GM13976 (cell line): Measurements from ENCODE around the gene BRPF3.

Experiments
- DNase-seq: peaks from one replicate; pipeline ENCODE4 v3.0.0; 2012; ENCODE audit warnings: low spot score
- in situ Hi-C: fragments of 300-500 bp; cut with MboI; formaldehyde crosslinking; loops from one replicate; pipeline ENCODE4 v1.12.0; 2022; ENCODE audit warnings: low sequenced_read_pairs, mixed read lengths, inconsistent platforms; ENCODE audit not compliant: unreplicated experiment
- TF ChIP-seq, protein P1 (sequence below): IDR thresholded peaks from 2 replicates; pipeline ENCODE4 v1.5.1; 2012; ENCODE audit warnings: borderline replicate concordance, mild to moderate bottlenecking; ENCODE audit not compliant: insufficient read depth; ENCODE audit errors: extremely low read depth, missing control alignments, control extremely low read depth

Gene BRPF3

DNA sequence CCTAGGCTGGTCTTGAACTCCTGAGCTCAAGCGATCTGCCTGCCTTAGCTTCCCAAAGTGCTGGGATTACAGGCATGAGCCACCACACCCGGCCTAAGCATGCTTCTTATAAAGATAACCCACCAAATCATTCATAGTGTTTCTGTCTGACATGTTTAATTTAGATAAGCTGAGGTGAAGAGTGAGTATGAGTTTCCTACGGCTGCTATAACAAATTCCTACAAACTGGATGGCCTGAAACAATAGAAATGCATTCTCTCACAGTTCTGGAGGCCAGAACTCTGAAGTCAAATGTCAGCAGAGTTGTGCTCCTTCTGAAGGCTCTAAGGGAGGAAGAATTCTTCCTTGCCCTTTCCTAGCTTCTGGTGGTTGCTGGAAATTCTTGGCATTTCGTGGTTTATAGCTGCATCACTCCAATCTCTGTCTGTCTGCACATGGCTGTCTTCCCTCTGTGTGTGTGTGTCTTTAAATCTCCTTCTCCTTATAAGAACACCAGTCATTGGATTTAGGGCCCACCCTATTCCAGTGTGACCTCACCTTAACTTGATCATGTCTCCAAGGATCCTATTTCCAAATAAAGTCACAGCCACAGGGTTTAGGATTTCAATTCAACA is 36.3 kb upstream of the BRPF3 start:
- DNase-seq: no peak
- TF ChIP-seq, protein P1, sequence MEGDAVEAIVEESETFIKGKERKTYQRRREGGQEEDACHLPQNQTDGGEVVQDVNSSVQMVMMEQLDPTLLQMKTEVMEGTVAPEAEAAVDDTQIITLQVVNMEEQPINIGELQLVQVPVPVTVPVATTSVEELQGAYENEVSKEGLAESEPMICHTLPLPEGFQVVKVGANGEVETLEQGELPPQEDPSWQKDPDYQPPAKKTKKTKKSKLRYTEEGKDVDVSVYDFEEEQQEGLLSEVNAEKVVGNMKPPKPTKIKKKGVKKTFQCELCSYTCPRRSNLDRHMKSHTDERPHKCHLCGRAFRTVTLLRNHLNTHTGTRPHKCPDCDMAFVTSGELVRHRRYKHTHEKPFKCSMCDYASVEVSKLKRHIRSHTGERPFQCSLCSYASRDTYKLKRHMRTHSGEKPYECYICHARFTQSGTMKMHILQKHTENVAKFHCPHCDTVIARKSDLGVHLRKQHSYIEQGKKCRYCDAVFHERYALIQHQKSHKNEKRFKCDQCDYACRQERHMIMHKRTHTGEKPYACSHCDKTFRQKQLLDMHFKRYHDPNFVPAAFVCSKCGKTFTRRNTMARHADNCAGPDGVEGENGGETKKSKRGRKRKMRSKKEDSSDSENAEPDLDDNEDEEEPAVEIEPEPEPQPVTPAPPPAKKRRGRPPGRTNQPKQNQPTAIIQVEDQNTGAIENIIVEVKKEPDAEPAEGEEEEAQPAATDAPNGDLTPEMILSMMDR: no peak
- in situ Hi-C loops: no loop called here

DNA sequence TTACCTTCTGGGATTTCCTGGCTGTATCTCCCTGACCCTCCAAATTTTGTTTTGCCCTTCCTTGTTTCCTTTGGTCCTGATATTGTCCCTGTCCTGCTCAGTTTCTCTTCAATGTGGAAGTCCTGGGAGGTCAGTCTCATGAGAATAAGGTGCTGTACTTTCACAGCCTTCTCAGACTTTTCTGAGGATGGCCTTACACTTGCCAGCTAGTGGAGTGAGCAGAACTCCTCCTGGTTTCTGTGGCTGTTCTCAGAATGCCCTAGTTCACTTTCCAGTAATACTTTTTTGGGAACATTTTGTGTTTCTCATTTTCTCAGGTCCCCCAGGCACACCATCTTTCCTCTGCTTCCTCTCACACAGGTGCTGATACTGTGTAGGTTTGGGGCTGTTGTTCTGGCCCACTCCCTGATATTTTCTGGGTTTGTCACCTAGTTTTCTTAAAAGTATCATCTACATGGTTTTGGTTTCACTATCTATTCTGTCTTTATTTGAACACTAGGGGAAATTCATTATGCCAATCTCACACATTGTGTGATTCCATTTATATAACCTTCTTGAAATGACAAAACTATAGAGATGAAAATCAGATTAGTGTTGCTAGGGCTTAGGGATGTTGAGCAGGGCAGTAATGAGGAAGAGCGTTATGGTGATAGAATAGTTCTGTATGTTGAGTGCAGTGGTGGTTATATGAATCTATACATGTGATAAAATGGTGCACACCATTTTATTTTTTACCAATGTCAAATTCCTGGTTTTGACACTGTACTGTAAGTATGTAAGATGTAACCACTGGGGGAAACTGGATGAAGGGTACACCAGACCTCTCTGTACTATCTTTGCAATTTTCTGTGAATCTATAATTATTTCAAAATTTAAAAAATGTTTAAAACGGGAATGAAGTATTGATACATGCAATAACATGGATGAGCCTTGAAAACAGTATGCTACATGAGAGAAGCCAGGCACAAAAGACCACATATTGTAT is 27.2 kb upstream of the BRPF3 start:
- in situ Hi-C loops: no loop called here

DNA sequence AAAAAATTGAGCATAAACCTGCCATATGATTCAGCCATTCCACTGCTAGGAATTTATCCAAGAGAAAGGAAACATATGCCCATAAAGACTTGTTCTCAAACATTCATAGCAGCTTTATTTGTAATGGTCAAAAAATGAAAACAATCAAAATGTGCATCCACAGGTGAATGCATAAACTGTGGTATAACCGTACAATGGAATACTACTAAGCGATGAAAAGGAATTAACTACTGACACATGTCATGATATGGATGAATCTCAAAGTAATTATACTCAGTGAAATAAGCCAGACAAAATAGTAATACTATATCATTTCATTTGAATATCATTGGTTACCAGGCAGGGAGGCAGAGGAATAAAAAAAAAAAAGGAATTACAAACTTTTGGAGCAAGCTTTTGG is 25.8 kb upstream of the BRPF3 start:
- DNase-seq: no peak
- in situ Hi-C loops: no loop called here
- TF ChIP-seq, protein P1: no peak

More for the DNA sequence above, 27.2 kb upstream of the BRPF3 start:
- DNase-seq: peak; percentile 31
- TF ChIP-seq, protein P1: no peak

DNA sequence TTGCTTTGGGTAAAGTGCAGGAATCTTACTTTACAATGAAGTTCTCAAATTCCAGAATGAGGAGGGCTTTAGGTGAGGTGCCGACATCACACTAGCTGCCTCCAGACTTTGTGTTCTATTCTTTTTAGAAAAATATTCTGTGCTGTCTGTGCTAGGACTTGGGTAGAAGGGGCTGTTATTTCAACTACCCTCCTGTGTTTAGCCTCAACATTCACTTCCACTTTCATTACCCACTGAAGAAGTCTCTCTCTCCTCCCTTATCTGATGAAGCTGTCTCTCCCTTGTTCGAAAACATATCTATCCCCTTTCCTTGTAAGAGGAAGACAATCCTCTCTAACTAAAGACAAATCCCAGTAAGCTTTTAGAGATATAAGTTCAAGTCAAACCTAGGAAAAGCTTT is 25.0 kb upstream of the BRPF3 start:
- TF ChIP-seq, protein P1: no peak
- in situ Hi-C loops: no loop called here
- DNase-seq: peak; percentile 22

DNA sequence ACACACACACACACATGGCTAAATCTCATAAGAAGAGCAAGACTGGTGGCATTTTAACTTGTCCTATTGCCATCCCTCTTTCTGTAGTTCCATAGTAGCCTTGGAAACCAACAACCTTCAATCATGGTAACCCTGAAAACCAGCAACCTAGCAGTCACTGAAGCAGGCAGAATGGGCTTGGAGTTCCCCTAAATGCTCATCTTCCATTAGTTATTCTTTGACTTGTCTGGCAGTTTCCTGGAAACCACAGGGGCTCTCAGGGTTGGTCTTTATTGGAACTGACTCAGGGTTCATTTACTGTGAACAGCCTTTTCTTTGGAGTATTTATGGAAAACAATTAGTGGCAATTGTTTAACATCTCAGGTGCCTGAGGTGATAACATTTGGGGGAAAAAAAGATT is 19.4 kb upstream of the BRPF3 start:
- DNase-seq: no peak
- in situ Hi-C loops: no loop called here
- TF ChIP-seq, protein P1: no peak

DNA sequence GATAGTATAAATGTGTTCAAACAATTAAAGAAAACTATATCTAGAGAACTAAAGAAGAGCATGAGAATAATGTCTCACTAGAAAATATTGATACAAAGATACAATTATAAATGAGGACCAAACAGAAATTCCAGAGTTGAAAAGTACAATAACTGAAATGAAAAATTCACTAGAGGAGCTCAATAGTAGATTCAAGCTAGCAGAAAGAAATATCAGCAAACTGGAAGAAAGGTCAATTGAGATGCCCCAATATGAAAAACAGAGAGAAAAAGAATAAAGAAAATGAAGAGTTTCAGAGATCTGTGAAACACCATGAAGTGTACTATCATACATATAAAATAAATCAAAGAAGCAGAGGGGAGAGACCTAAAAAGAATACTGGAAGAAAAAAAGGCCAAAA is 18.0 kb upstream of the BRPF3 start:
- DNase-seq: no peak
- TF ChIP-seq, protein P1: no peak
- in situ Hi-C loops: no loop called here
